Activated CD8-positive, alpha-beta T cell treated with anti-CD3 and anti-CD28 coated beads for 36 hours (primary cell): ENCODE data around the gene SPATA6L. TPM values are rescaled to one million over a fixed set of nuclear protein-coding genes. Genes with fewer than 3 reads are reported as not detected.

Experiments used
- ATAC-seq: fragments of 200-7000 bp; cut with Tn5 transposase; one replicate; pipeline ENCODE4 v1.10.0; 2021; ENCODE audit warnings: mild to moderate bottlenecking, moderate library complexity
- CTCF ChIA-PET: fragments of 350-600 bp; sonication (Branson Sonifier 250); formaldehyde crosslinking; loops from one replicate; lab custom pipeline; 2021; ENCODE audit warnings: antibody characterized with exemption; lab: Charles Lee
- POLR2A ChIA-PET: fragments of 350-600 bp; sonication (Branson Sonifier 250); formaldehyde crosslinking; loops from one replicate; lab custom pipeline; 2021; ENCODE audit warnings: antibody characterized with exemption; lab: Charles Lee
- DNase-seq: peaks from one replicate; pipeline ENCODE4 v3.0.0-alpha.2; 2020
- H3K27ac Mint-ChIP-seq: one replicate; pipeline ENCODE4 v1.8.0; 2021; ENCODE audit warnings: mild to moderate bottlenecking, mixed read lengths
- H3K27me3 Mint-ChIP-seq: one replicate; pipeline ENCODE4 v1.8.0; 2021; ENCODE audit warnings: mixed read lengths
- H3K36me3 Mint-ChIP-seq: one replicate; pipeline ENCODE4 v1.8.0; 2021; ENCODE audit warnings: low read depth, mixed read lengths
- H3K4me1 Mint-ChIP-seq: one replicate; pipeline ENCODE4 v1.8.0; 2021; ENCODE audit warnings: low read depth, mixed read lengths
- H3K4me3 Mint-ChIP-seq: one replicate; pipeline ENCODE4 v1.8.0; 2021; ENCODE audit warnings: mild to moderate bottlenecking, moderate library complexity, mixed read lengths
- H3K9me3 Mint-ChIP-seq: one replicate; pipeline ENCODE4 v1.8.0; 2021; ENCODE audit warnings: mixed read lengths
- intact Hi-C: fragments of 100-400 bp; cut with micrococcal nuclease; formaldehyde crosslinking; loops from one replicate; pipeline ENCODE4 v1.10.0; 2022
- total RNA-seq, 2 experiments: library from RNA; stranded (reverse); gene quantifications; one replicate each; pipeline ENCODE4 v1.2.3, GENCODE V29; 2021
- TF ChIP-seq, protein P1 (sequence below): fragments of 200-600 bp; IDR thresholded peaks from one replicate; pipeline ENCODE4 v1.8.0; 2022; ENCODE audit warnings: antibody characterized with exemption, mild to moderate bottlenecking

The SPATA6L gene
- total RNA-seq, 2 experiments from 2014 or later: 0.43 to 0.78 TPM

DNA sequence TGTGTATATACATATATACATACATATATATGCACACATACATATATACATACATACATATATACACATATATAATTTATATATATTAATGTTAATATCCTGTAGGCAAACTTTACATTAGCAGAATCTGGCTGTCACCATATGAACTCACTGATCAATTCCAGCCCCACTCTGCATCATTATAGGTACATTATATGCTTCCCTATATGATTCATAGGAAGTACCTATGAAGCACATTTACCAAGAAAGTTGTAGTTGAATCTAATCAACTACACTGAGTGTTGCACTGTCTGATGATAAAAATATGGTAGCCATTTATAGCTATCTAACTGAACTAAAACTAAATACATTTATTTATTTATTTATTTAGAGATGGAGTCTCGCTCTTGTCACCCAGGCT, 5.5 kb upstream of the SPATA6L start:
- ChIA-PET CTCF (interaction anchor here (1.4 kb wide), 1 partner anchor 67 kb away, joined by 3 read pairs; no protein-coding TSS in a partner anchor), POLR2A (interaction anchor here (1.5 kb wide), 1 partner anchor 12 kb away, joined by 3 read pairs; no protein-coding TSS in a partner anchor)
- no peak overlapping the region for H3K27ac Mint-ChIP-seq
- intact Hi-C loops: no loop called here
- no peak overlapping the region for H3K4me3 Mint-ChIP-seq
- H3K4me1 Mint-ChIP-seq: peaks cover 26% of the 10 kb centered on the region
- TF ChIP-seq, protein P1, sequence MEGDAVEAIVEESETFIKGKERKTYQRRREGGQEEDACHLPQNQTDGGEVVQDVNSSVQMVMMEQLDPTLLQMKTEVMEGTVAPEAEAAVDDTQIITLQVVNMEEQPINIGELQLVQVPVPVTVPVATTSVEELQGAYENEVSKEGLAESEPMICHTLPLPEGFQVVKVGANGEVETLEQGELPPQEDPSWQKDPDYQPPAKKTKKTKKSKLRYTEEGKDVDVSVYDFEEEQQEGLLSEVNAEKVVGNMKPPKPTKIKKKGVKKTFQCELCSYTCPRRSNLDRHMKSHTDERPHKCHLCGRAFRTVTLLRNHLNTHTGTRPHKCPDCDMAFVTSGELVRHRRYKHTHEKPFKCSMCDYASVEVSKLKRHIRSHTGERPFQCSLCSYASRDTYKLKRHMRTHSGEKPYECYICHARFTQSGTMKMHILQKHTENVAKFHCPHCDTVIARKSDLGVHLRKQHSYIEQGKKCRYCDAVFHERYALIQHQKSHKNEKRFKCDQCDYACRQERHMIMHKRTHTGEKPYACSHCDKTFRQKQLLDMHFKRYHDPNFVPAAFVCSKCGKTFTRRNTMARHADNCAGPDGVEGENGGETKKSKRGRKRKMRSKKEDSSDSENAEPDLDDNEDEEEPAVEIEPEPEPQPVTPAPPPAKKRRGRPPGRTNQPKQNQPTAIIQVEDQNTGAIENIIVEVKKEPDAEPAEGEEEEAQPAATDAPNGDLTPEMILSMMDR: no peak
- DNase-seq: no peak
- H3K27me3 Mint-ChIP-seq: no peaks in the 10 kb centered on the region
- H3K36me3 Mint-ChIP-seq: no peaks in the 10 kb centered on the region
- ATAC-seq: no peak
- H3K9me3 Mint-ChIP-seq: no peaks in the 10 kb centered on the region

DNA sequence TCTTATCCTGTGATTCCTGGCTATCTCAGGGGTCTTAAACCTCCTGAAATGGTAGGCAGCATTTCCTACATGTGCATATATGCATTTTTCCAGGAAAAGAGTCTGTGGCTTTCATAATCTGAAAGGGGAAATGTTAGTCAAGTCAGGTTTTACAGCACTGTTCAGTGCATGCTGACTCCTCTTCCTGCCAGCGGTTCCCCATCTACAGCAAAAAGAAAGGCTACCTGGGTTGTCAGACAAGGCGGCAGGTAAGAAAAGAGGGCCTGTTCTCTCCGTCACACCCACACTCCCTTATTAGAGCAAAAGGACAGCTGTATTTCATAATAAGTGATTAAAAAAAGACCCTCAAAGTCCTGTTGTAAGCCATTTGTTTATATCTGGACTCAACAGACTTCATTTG, 4.3 kb upstream of the SPATA6L start:
- Mint-ChIP-seq H3K4me1 (peaks cover 37% of the 10 kb centered on the region), H3K27ac (peak overlapping the region; percentile 26), H3K9me3 (no peaks in the 10 kb centered on the region), H3K36me3 (no peaks in the 10 kb centered on the region), H3K4me3 (no peak overlapping the region), H3K27me3 (no peaks in the 10 kb centered on the region)
- TF ChIP-seq, protein P1: no peak
- ChIA-PET POLR2A (interaction anchor here (1.5 kb wide), 1 partner anchor 13 kb away, joined by 3 read pairs; no protein-coding TSS in a partner anchor), CTCF (no interaction called here)
- ATAC-seq (no peak), DNase-seq (no peak)
- intact Hi-C loops: no loop called here

DNA sequence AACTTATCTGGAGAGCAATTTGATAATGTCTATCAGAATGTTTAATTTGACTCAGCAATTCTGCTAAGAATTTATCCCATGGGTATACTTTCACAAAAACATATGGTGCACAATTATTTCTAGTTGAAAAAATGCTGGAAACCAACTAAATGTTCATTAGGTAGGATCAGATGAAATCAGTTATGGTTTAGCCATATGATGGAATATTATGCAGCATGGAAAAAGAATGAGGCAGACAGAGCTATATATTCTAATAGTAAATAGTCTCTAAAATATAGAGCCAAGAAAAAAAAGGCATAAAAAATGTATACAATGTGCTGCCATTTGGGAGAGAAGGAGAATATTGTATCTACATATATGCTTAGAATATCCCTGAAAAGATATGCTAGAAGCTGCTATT, 3.6 kb upstream of the SPATA6L start:
- no peaks in the 10 kb centered on the region for H3K9me3 Mint-ChIP-seq
- TF ChIP-seq, protein P1: no peak
- peaks cover 44% of the 10 kb centered on the region for H3K4me1 Mint-ChIP-seq
- no peak overlapping the region for H3K4me3 Mint-ChIP-seq
- H3K27ac Mint-ChIP-seq: no peak overlapping the region
- DNase-seq (no peak), ATAC-seq (no peak)
- CTCF ChIA-PET: no interaction called here
- intact Hi-C loops: no loop called here
- H3K27me3 Mint-ChIP-seq: no peaks in the 10 kb centered on the region
- POLR2A ChIA-PET: interaction anchor here (0.7 kb wide), 1 partner anchor 71 kb away, joined by 4 read pairs; no protein-coding TSS in a partner anchor
- no peaks in the 10 kb centered on the region for H3K36me3 Mint-ChIP-seq

DNA sequence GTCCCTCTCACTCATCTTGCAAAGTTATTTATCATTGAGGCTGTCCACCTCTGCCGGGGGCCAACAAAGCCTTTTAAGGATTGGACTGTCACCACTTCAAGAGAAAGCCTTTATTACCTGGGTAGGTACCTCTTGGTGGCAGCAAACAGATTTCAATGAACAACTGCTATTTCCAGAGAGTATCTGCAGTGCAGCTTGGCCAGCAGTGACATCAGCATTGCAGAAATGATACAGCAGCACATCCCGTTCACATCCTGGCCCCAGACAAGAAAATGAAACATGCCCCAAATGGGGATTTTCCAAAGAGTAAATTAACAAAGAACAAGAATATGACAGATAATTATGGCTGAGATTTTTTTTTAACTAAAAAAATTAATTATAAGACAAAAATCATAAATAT, 2.3 kb upstream of the SPATA6L start:
- CTCF ChIA-PET: no interaction called here
- POLR2A ChIA-PET: interaction anchor here (0.7 kb wide), 1 partner anchor 73 kb away, joined by 3 read pairs; the partner anchor contains the start of gene AK3
- ATAC-seq: no peak
- H3K27ac Mint-ChIP-seq: no peak overlapping the region
- peaks cover 55% of the 10 kb centered on the region for H3K4me1 Mint-ChIP-seq
- TF ChIP-seq, protein P1: no peak
- intact Hi-C loops: no loop called here
- H3K36me3 Mint-ChIP-seq: no peaks in the 10 kb centered on the region
- H3K9me3 Mint-ChIP-seq: no peaks in the 10 kb centered on the region
- H3K4me3 Mint-ChIP-seq: no peak overlapping the region
- no peak for DNase-seq
- H3K27me3 Mint-ChIP-seq: no peaks in the 10 kb centered on the region

- no peak for ATAC-seq
- no peak overlapping the region for H3K4me3 Mint-ChIP-seq
- H3K27me3 Mint-ChIP-seq: no peaks in the 10 kb centered on the region
- no peak overlapping the region for H3K27ac Mint-ChIP-seq
- peaks cover 64% of the 10 kb centered on the region for H3K4me1 Mint-ChIP-seq
- intact Hi-C loops: no loop called here
- ChIA-PET CTCF (no interaction called here), POLR2A (no interaction called here)
- DNase-seq: no peak
- no peaks in the 10 kb centered on the region for H3K9me3 Mint-ChIP-seq
- TF ChIP-seq, protein P1: no peak
- no peaks in the 10 kb centered on the region for H3K36me3 Mint-ChIP-seq
Measured at GRCh38 chr9:4667681-4668080, 1.4 kb upstream of the SPATA6L start.
